Ascending aorta (tissue), 2 donors: ENCODE results near the gene CRACR2A. TPM values are rescaled to one million over a fixed set of nuclear protein-coding genes. Genes with fewer than 3 reads are reported as not detected.

Source experiments
- DNase-seq, 2 donors: peaks; one replicate each; pipeline ENCODE4 v3.0.0-alpha.2; 2019; ENCODE audit warnings: low spot score in 2 of 2
- H3K27ac ChIP-seq, 2 donors: fragments of 200-600 bp; sonication (generic); one replicate each; pipeline ENCODE4 v1.5.1; 2016 to 2017; ENCODE audit warnings: mild to moderate bottlenecking in 1 of 2
- H3K27me3 ChIP-seq: fragments of 200-600 bp; sonication (generic); one replicate; pipeline ENCODE4 v1.5.1; 2017
- H3K36me3 ChIP-seq, 2 donors: fragments of 200-600 bp; sonication (generic); one replicate each; pipeline ENCODE4 v1.5.1; 2016
- H3K4me1 ChIP-seq, 2 donors: fragments of 200-600 bp; sonication (generic); one replicate each; pipeline ENCODE4 v1.5.1; 2016 to 2017; ENCODE audit warnings: mild to moderate bottlenecking in 1 of 2
- H3K4me3 ChIP-seq, 2 donors: fragments of 200-600 bp; sonication (generic); one replicate each; pipeline ENCODE4 v1.5.1; 2016 to 2017; ENCODE audit warnings: mild to moderate bottlenecking in 1 of 2
- H3K9me3 ChIP-seq, 2 donors: fragments of 200-600 bp; sonication (generic); one replicate each; pipeline ENCODE4 v1.5.1; 2016
- intact Hi-C: fragments of 100-400 bp; cut with DNase I; formaldehyde crosslinking; loops from one replicate; pipeline ENCODE4 v1.15.1; 2023
- total RNA-seq: library from RNA; depleted of rRNA; stranded (reverse); fragments of >200 nt; gene quantifications from one replicate; pipeline ENCODE4 v1.1.0, GENCODE V29; 2016
- TF ChIP-seq, protein P1 (sequence below), 3 experiments: fragments of 200-600 bp in 2 of 3; fragments of 450-650 bp in 1 of 3; sonication (generic) in 2 of 3; IDR thresholded peaks; one replicate each; pipeline ENCODE4 v1.5.1; 2016 to 2019; ENCODE audit warnings: antibody characterized with exemption in 3 of 3, mild to moderate bottlenecking in 1 of 3, moderate library complexity in 1 of 3

CRACR2A gene
- total RNA-seq, 1 donor from 2014 or later: 0.53 TPM

DNA sequence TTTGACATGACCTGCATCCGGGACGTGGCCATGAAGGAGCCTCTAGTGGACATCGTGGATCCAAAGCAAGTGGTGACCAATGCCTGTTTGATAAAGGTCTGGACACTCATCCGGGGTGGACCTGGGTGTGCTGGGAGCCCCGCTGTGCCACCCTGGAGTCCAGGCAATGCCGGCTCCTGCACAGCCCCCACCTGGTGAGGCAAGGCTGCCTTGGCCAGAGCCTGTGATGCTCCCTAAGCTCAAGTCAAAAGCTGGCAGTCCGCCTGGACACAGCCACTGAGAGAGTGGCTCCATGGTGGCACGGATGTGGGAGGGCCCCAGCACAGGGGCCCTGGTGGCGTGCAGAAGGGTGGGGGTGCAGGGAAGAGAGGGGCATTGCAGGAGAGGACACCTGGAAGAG is 176.0 kb downstream of the CRACR2A start:
- no peaks in the 10 kb centered on the region for H3K36me3 ChIP-seq
- TF ChIP-seq, protein P1, sequence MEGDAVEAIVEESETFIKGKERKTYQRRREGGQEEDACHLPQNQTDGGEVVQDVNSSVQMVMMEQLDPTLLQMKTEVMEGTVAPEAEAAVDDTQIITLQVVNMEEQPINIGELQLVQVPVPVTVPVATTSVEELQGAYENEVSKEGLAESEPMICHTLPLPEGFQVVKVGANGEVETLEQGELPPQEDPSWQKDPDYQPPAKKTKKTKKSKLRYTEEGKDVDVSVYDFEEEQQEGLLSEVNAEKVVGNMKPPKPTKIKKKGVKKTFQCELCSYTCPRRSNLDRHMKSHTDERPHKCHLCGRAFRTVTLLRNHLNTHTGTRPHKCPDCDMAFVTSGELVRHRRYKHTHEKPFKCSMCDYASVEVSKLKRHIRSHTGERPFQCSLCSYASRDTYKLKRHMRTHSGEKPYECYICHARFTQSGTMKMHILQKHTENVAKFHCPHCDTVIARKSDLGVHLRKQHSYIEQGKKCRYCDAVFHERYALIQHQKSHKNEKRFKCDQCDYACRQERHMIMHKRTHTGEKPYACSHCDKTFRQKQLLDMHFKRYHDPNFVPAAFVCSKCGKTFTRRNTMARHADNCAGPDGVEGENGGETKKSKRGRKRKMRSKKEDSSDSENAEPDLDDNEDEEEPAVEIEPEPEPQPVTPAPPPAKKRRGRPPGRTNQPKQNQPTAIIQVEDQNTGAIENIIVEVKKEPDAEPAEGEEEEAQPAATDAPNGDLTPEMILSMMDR (IDR thresholded peaks at IDR 0.05): no peak
- no peaks in the 10 kb centered on the region for H3K9me3 ChIP-seq
- H3K27ac ChIP-seq: no peak overlapping the region
- DNase-seq: no peak
- H3K4me3 ChIP-seq: no peak overlapping the region
- H3K27me3 ChIP-seq: no peaks in the 10 kb centered on the region
- H3K4me1 ChIP-seq: no peaks in the 10 kb centered on the region
- intact Hi-C loops: no loop called here

DNA sequence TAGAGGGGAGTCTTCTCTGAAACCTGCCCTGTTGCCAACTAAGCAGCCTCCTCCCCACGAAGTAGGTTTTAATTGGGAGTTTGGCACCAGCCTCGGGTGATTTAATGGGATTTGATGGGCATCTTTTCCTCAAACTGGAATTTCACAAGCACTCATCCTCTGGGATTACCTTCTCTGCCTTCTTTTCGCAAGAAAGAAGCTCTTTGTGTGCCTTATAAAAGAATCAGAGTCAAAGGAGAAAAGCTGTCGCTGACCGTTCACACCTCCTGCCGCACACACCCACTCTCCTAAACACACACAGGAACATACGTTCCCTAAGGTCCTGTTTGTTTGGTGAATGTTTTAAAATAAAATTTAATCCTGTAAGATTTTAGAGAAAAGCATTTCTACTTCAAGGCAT is 177.9 kb downstream of the CRACR2A start:
- H3K9me3 ChIP-seq: no peaks in the 10 kb centered on the region
- no peaks in the 10 kb centered on the region for H3K4me1 ChIP-seq
- H3K27ac ChIP-seq: no peak overlapping the region
- intact Hi-C loops: no loop called here
- no peak overlapping the region for H3K4me3 ChIP-seq
- H3K27me3 ChIP-seq: no peaks in the 10 kb centered on the region
- no peak for DNase-seq
- no peaks in the 10 kb centered on the region for H3K36me3 ChIP-seq
- TF ChIP-seq, protein P1 (IDR thresholded peaks at IDR 0.05): no peak

DNA sequence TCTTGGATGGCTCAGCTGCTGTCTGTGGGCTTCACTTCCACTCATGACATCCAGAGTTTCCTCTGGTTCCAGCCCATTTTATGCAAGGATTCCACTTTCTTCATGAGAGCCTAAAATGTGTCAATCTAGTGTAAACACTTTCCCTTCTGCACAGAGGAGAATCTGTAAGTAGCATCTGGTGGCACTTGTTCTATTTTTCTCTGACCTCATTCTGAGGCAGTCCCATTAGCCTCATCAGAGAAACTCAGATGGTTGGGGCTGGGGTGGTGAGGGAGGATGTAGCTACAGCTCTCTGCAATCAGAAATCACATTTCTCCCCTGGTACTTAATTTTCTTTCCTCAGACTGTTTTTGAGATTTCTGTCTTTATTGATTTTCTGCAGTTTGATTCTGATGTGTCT is 180.3 kb downstream of the CRACR2A start:
- H3K27ac ChIP-seq: no peak overlapping the region
- no peak overlapping the region for H3K4me3 ChIP-seq
- TF ChIP-seq, protein P1 (IDR thresholded peaks at IDR 0.05): no peak
- no peak for DNase-seq
- H3K4me1 ChIP-seq: no peaks in the 10 kb centered on the region
- intact Hi-C loops: no loop called here
- no peaks in the 10 kb centered on the region for H3K36me3 ChIP-seq
- H3K27me3 ChIP-seq: no peaks in the 10 kb centered on the region
- no peaks in the 10 kb centered on the region for H3K9me3 ChIP-seq

DNA sequence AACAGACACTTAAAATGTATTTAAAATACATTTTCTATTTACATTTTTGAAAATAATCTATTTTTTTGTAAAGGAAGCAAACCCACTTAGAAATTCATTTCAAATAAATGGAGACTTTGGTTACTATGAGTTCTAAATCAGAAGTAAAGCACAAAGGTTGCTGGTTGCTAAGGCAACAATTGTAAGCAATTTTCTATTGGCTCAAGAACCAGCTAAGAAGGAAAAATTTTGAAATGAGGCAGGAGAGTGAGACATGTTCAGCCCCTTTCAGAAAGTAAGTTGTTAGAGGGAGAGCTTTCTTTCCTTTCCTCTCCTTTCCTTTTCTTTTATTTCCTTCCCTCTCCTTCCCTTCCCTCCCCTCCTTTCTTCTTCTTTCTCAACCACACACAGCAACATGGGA is 181.2 kb downstream of the CRACR2A start:
- Histone ChIP-seq H3K36me3 (no peaks in the 10 kb centered on the region), H3K27me3 (no peaks in the 10 kb centered on the region), H3K27ac (no peak overlapping the region), H3K9me3 (no peaks in the 10 kb centered on the region), H3K4me1 (no peaks in the 10 kb centered on the region), H3K4me3 (no peak overlapping the region)
- intact Hi-C loops: no loop called here
- DNase-seq: no peak
- TF ChIP-seq, protein P1 (IDR thresholded peaks at IDR 0.05): no peak

DNA sequence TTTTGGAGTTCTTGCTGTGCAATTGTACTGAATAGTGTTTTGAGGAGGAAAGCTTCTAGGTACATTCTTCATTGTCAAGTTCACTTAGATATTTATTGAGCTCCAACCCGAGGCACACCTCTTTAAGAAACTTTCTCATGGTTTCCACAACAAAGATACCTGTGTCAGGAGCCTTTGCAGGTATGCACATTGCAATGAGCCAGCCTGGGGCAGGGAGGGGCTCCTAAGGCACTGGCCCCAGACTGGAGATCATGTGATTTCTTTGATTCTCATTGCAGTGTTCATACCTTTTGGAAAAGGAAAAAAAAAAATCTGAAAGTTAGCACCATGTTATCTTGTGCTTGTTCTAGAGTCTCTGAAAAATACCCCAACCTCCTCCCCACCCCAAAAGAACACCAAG is 181.6 kb downstream of the CRACR2A start:
- intact Hi-C loops: no loop called here
- no peaks in the 10 kb centered on the region for H3K4me1 ChIP-seq
- no peak for DNase-seq
- H3K4me3 ChIP-seq: no peak overlapping the region
- H3K36me3 ChIP-seq: no peaks in the 10 kb centered on the region
- no peaks in the 10 kb centered on the region for H3K27me3 ChIP-seq
- H3K9me3 ChIP-seq: no peaks in the 10 kb centered on the region
- H3K27ac ChIP-seq: no peak overlapping the region
- TF ChIP-seq, protein P1 (IDR thresholded peaks at IDR 0.05): no peak

DNA sequence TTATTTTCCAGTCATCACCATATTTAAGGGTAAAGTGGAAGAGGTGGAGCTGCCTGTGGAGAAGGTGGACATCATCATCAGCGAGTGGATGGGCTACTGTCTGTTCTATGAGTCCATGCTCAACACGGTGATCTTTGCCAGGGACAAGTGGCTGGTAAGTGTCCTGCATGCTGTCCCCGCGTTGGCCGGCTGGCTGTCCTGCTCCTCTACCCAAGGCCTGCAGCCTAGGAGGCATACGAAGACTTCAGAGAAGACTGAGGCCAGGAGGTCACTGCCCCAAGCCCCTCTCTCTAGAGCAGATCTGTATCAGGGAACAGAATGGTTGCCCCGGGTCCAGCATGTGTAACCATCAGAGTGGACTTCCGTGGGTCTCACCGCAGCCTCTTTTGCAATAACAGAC is 184.2 kb downstream of the CRACR2A start:
- Histone ChIP-seq H3K4me3 (no peak overlapping the region), H3K27ac (no peak overlapping the region), H3K36me3 (no peaks in the 10 kb centered on the region), H3K9me3 (no peaks in the 10 kb centered on the region), H3K4me1 (no peaks in the 10 kb centered on the region), H3K27me3 (no peaks in the 10 kb centered on the region)
- intact Hi-C loops: no loop called here
- DNase-seq: no peak
- TF ChIP-seq, protein P1 (IDR thresholded peaks at IDR 0.05): no peak
